Lung (tissue), 12 donors: ENCODE data around the gene PLD4. TPM values are rescaled to one million over a fixed set of nuclear protein-coding genes. Genes with fewer than 3 reads are reported as not detected.
A peak's percentile ranks its signal among the peaks of the same experiment; 100 is the strongest.

Experiments used
- ATAC-seq: fragments of 200-7000 bp; cut with Tn5 transposase; one replicate; pipeline ENCODE4 v1.9.1; 2020; ENCODE audit warnings: moderate number of reproducible peaks; ENCODE audit not compliant: insufficient read depth, low FRiP score
- DNase-seq, 3 donors: peaks; one replicate each; pipeline ENCODE4 v3.0.0-alpha.2; 2013 to 2017
- H3K27ac ChIP-seq, 2 donors: one replicate each; pipeline ENCODE4 v1.5.1; 2013; ENCODE audit warnings: mild to moderate bottlenecking in 2 of 2, moderate library complexity in 2 of 2, control low read depth in 1 of 2, inconsistent platforms in 1 of 2, low read depth in 1 of 2, low read length in 1 of 2
- H3K27me3 ChIP-seq, 3 donors: one replicate each; pipeline ENCODE4 v1.5.1; 2013; ENCODE audit warnings: low read length in 2 of 3; ENCODE audit not compliant: control insufficient read depth in 3 of 3, insufficient read depth in 3 of 3
- H3K36me3 ChIP-seq, 4 donors: one replicate each; pipeline ENCODE4 v1.5.1; 2013; ENCODE audit warnings: low read length in 4 of 4, mild to moderate bottlenecking in 1 of 4, moderate library complexity in 1 of 4; ENCODE audit not compliant: control insufficient read depth in 4 of 4, insufficient read depth in 4 of 4
- H3K4me1 ChIP-seq, 5 donors: one replicate each; pipeline ENCODE4 v1.5.1; 2013; ENCODE audit warnings: low read length in 5 of 5, mild to moderate bottlenecking in 2 of 5, moderate library complexity in 1 of 5; ENCODE audit not compliant: control insufficient read depth in 5 of 5, insufficient read depth in 5 of 5
- H3K4me3 ChIP-seq: one replicate; pipeline ENCODE4 v1.5.1; 2013; ENCODE audit warnings: mild to moderate bottlenecking, control low read depth, moderate library complexity
- H3K9ac ChIP-seq, 2 donors: one replicate each; pipeline ENCODE4 v1.5.1; 2013; ENCODE audit warnings: low read length in 2 of 2, control low read depth in 1 of 2; ENCODE audit not compliant: insufficient read depth in 1 of 2
- H3K9me3 ChIP-seq, 4 donors: one replicate each; pipeline ENCODE4 v1.5.1; 2013; ENCODE audit warnings: low read length in 3 of 4, mild to moderate bottlenecking in 1 of 4, moderate library complexity in 1 of 4; ENCODE audit not compliant: control insufficient read depth in 4 of 4, insufficient read depth in 3 of 4
- WGBS, 2 donors: extraction: QIAGEN DNeasy Blood & Tissue Kit; methylation state at CpG; one replicate each; pipeline ENCODE4 v1.1.7; 2013; 5-methylcytosine and 5-hydroxymethylcytosine counted together
- polyA plus RNA-seq, 2 donors: library from polyadenylated mRNA; stranded (reverse); fragments of 200-250 nt; gene quantifications; one replicate each; pipeline ENCODE4 v1.2.1, GENCODE V29; 2013
- total RNA-seq, 2 donors: library from RNA; depleted of rRNA in 1 of 2; stranded (reverse); fragments of >200 nt in 1 of 2; gene quantifications; one replicate each; pipeline ENCODE4 v1.2.1, GENCODE V29; 2014 to 2021
- TF ChIP-seq, protein P1 (sequence below): IDR thresholded peaks from 2 replicates; pipeline ENCODE4 v1.5.1; 2012; ENCODE audit warnings: mild to moderate bottlenecking; ENCODE audit errors: control extremely low read depth, extremely low read depth
- donor health status: control.
- donor health status: control.
- donor health status: Bipolar disorder and iron deficiency.
- donor health status: healthy.
- donor health status: DM: yes; HTN: yes; CAD: no.

Gene PLD4
- total and polyA plus RNA-seq, 4 donors: 0.71 to 6.3 (median 0.88) TPM

GRCh38 chr14:104876251-104876699, 48.4 kb upstream of the PLD4 start:
- 87 to 88% methylated on average over 8 of the region's 8 CpGs for WGBS, 2 donors
- peak; percentile 28 for ATAC-seq
- TF ChIP-seq, protein P1, sequence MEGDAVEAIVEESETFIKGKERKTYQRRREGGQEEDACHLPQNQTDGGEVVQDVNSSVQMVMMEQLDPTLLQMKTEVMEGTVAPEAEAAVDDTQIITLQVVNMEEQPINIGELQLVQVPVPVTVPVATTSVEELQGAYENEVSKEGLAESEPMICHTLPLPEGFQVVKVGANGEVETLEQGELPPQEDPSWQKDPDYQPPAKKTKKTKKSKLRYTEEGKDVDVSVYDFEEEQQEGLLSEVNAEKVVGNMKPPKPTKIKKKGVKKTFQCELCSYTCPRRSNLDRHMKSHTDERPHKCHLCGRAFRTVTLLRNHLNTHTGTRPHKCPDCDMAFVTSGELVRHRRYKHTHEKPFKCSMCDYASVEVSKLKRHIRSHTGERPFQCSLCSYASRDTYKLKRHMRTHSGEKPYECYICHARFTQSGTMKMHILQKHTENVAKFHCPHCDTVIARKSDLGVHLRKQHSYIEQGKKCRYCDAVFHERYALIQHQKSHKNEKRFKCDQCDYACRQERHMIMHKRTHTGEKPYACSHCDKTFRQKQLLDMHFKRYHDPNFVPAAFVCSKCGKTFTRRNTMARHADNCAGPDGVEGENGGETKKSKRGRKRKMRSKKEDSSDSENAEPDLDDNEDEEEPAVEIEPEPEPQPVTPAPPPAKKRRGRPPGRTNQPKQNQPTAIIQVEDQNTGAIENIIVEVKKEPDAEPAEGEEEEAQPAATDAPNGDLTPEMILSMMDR: no peak
- H3K4me1 ChIP-seq: peaks cover 0 to 11% (median 5%) of the 10 kb centered on the region in 5 donors
- no peak overlapping the region for H3K4me3 ChIP-seq
- H3K27ac ChIP-seq: no peak overlapping the region
- DNase-seq: no peak
- peaks cover 0 to 24% (median 7%) of the 10 kb centered on the region in 4 donors for H3K36me3 ChIP-seq
- no peaks in the 10 kb centered on the region for H3K27me3 ChIP-seq
- H3K9me3 ChIP-seq: no peaks in the 10 kb centered on the region
- H3K9ac ChIP-seq: no peak overlapping the region

GRCh38 chr14:104877066-104877805, 47.4 kb upstream of the PLD4 start:
- Histone ChIP-seq H3K9ac (no peak overlapping the region), H3K4me1 (peaks cover 0 to 11% (median 5%) of the 10 kb centered on the region in 5 donors), H3K9me3 (no peaks in the 10 kb centered on the region), H3K27ac (no peak overlapping the region), H3K4me3 (no peak overlapping the region), H3K27me3 (no peaks in the 10 kb centered on the region), H3K36me3 (peaks cover 0 to 24% (median 7%) of the 10 kb centered on the region in 4 donors)
- 84 to 86% methylated on average over 14 of the region's 14 CpGs for WGBS, 2 donors
- DNase-seq (no peak), ATAC-seq (no peak)
- TF ChIP-seq, protein P1: no peak

DNA sequence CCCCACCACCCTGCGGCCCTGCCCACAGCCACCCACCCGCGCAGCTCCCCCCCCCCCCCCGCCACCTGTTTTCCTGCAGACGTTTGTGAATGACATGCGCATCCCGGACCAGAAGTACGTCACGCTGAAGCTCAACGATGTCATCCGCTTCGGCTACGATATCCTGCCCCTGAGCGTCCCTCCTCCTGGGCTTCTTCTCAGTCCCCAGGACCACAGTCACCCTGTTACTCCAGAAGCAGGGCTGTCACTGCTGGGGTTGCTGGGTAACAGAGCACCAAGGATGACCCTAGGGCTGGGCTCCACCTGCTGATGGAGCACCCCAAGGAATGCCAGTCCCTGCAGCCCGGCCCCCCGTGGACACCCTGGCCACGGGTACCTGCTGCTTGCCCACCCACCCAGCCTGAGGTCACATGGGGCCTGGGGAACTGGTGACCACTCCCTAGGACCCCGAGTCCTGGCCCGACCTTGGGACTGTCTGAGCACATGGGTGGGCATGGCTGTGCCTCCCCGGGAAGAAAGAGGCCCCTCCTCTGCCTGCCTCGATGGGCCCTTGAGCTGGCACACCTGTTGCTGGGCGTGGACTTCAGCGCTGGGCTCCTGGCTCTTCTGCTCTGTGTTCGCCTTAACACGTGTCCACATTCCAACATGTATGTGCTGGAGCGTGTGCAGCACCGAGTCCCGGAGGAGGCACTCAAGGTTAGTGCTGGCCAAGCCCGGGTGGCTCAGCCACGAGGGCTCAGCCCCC, 46.7 kb upstream of the PLD4 start:
- TF ChIP-seq, protein P1: no peak
- 73 to 82% methylated on average over 30 of the region's 30 CpGs for WGBS, 2 donors
- peaks cover 0 to 4% (median 3%) of the 10 kb centered on the region in 5 donors for H3K4me1 ChIP-seq

More for the DNA sequence above, 46.7 kb upstream of the PLD4 start:
- DNase-seq: no peak
- H3K36me3 ChIP-seq: peaks cover 0 to 25% (median 7%) of the 10 kb centered on the region in 4 donors
- no peak overlapping the region for H3K4me3 ChIP-seq
- H3K9me3 ChIP-seq: no peaks in the 10 kb centered on the region
- H3K27me3 ChIP-seq: no peaks in the 10 kb centered on the region
- ATAC-seq: no peak
- H3K27ac ChIP-seq: no peak overlapping the region
- no peak overlapping the region for H3K9ac ChIP-seq
